ENCODE measurements around the gene CHPF.

The CHPF gene

DNA sequence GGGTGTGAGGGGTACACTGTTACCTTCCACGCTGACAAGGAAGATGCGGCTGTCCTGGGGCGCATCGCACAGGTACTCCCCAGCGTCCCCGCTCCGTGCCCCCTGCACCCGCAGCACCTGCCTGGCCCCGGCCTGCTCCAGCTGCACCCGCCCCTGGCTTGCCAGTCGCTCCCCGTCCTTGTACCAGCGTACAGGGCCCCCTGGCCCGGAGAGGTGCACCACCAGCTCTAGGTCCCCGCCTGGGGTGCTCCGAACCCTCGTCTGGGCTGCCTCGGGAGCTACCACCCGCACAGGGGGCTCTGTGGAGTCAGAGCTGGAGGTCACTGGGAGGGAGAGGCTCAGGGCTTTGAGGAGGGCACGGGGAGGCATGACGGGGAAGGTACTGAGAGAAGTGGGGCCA is 13.7 kb upstream of the CHPF start:
- peaks cover 9% of the 10 kb centered on the region for H3K27me3 ChIP-seq (ENCODE audit: insufficient read depth, poor library complexity, severe bottlenecking)
- no peak overlapping the region for H3K4me3 ChIP-seq (replicated peaks; ENCODE audit: insufficient read depth, low read length)
- DNase-seq (ENCODE audit: low read depth in 1 of 2, low spot score in 1 of 2), result no peak
- no peak overlapping the region for H3K27ac ChIP-seq (replicated peaks)
- TF ChIP-seq, protein P1, sequence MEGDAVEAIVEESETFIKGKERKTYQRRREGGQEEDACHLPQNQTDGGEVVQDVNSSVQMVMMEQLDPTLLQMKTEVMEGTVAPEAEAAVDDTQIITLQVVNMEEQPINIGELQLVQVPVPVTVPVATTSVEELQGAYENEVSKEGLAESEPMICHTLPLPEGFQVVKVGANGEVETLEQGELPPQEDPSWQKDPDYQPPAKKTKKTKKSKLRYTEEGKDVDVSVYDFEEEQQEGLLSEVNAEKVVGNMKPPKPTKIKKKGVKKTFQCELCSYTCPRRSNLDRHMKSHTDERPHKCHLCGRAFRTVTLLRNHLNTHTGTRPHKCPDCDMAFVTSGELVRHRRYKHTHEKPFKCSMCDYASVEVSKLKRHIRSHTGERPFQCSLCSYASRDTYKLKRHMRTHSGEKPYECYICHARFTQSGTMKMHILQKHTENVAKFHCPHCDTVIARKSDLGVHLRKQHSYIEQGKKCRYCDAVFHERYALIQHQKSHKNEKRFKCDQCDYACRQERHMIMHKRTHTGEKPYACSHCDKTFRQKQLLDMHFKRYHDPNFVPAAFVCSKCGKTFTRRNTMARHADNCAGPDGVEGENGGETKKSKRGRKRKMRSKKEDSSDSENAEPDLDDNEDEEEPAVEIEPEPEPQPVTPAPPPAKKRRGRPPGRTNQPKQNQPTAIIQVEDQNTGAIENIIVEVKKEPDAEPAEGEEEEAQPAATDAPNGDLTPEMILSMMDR (IDR thresholded peaks at IDR 0.05; ENCODE audit: insufficient read depth, low read length), result no peak

DNA sequence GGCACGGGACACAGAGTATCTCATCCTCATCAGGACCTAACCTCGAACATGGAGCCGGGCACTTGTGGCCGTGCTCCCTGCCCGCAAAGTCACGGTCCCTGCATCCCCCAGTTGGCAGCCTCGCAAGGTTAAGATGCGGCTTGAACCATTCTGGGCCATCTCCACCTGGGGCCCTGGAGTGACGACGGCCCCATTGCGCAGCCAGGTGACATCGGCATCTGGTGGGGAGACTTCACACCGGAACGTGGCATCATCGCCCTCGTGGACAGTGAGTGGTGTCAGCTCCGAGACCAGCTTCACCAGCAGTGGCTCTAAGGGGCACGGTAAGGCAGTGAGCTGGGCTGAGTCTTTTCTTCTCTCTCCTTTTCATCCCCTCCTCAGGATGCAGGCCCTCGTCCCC is 12.8 kb upstream of the CHPF start:
- TF ChIP-seq POLR2AphosphoS5 (IDR thresholded peaks at IDR 0.05; ENCODE audit: low read depth) (no peak), GABPA (IDR thresholded peaks at IDR 0.05; ENCODE audit: low read depth) (no peak)
- TF ChIP-seq, protein P1 (IDR thresholded peaks at IDR 0.05; ENCODE audit: insufficient read depth, low read length), result no peak
- Histone ChIP-seq H3K27me3 (ENCODE audit: insufficient read depth, poor library complexity, severe bottlenecking) (peaks cover 17% of the 10 kb centered on the region), H3K27ac (replicated peaks) (no peak overlapping the region), H3K4me3 (replicated peaks; ENCODE audit: insufficient read depth, low read length) (no peak overlapping the region)
- no peak for DNase-seq (ENCODE audit: low read depth in 1 of 2, low spot score in 1 of 2)

DNA sequence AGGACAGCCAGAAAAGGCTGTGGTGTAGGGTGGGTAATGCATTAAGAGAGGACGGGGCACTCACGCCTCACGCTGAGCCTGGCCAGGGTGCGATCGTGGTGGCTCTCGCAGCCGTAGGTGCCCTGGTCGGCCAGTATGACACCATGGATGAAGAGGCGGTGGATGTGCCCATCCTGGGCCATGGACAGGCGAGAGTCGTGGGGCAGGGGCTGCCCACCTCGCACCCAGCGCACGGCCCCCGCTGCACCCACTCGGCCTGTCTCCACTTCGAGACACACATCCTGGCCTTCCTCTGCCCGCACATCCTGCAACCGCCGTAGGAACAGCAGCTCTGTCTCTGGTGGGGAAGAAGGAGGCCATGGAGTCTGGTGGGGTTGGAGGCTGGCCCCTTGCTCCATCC is 12.3 kb upstream of the CHPF start:
- Histone ChIP-seq H3K4me3 (replicated peaks; ENCODE audit: insufficient read depth, low read length) (no peak overlapping the region), H3K27me3 (ENCODE audit: insufficient read depth, poor library complexity, severe bottlenecking) (peaks cover 22% of the 10 kb centered on the region), H3K27ac (replicated peaks) (no peak overlapping the region)
- DNase-seq (ENCODE audit: low read depth in 1 of 2, low spot score in 1 of 2), result no peak
- no peak for TF ChIP-seq SPI1 (IDR thresholded peaks at IDR 0.05; ENCODE audit: borderline replicate concordance, low read depth)
- TF ChIP-seq, protein P1 (IDR thresholded peaks at IDR 0.05; ENCODE audit: insufficient read depth, low read length), result no peak
- TF ChIP-seq POLR2AphosphoS5 (IDR thresholded peaks at IDR 0.05; ENCODE audit: low read depth), result no peak
- TF ChIP-seq GABPA (IDR thresholded peaks at IDR 0.05; ENCODE audit: low read depth), result no peak
- TF ChIP-seq, protein P2, sequence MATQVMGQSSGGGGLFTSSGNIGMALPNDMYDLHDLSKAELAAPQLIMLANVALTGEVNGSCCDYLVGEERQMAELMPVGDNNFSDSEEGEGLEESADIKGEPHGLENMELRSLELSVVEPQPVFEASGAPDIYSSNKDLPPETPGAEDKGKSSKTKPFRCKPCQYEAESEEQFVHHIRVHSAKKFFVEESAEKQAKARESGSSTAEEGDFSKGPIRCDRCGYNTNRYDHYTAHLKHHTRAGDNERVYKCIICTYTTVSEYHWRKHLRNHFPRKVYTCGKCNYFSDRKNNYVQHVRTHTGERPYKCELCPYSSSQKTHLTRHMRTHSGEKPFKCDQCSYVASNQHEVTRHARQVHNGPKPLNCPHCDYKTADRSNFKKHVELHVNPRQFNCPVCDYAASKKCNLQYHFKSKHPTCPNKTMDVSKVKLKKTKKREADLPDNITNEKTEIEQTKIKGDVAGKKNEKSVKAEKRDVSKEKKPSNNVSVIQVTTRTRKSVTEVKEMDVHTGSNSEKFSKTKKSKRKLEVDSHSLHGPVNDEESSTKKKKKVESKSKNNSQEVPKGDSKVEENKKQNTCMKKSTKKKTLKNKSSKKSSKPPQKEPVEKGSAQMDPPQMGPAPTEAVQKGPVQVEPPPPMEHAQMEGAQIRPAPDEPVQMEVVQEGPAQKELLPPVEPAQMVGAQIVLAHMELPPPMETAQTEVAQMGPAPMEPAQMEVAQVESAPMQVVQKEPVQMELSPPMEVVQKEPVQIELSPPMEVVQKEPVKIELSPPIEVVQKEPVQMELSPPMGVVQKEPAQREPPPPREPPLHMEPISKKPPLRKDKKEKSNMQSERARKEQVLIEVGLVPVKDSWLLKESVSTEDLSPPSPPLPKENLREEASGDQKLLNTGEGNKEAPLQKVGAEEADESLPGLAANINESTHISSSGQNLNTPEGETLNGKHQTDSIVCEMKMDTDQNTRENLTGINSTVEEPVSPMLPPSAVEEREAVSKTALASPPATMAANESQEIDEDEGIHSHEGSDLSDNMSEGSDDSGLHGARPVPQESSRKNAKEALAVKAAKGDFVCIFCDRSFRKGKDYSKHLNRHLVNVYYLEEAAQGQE (IDR thresholded peaks at IDR 0.05; ENCODE audit: insufficient replicate concordance, low read depth), result no peak

DNA sequence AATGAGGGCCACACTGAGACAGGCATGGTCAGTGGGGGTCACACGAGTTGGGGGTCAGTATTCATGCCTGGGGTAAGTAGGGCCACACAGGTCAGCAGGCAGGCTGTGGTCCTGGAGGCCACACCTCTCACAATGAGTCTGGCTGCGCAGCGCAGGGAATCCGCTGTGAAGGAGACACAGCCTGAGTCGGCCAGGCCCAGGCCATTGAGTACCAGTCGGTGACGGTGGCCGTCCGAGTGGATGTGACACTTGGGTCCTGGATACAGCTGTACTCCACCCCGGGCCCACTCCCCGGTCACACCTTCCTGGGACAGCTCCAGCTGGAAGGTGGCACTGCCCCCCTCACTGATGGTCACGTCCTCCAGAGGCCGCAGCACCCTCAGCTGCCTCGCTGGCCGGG is 10.7 kb upstream of the CHPF start:
- DNase-seq (ENCODE audit: low read depth in 1 of 2, low spot score in 1 of 2), result no peak
- Histone ChIP-seq H3K27ac (replicated peaks) (no peak overlapping the region), H3K4me3 (replicated peaks; ENCODE audit: insufficient read depth, low read length) (no peak overlapping the region)

More for the DNA sequence above, 10.7 kb upstream of the CHPF start:
- TF ChIP-seq, protein P1 (IDR thresholded peaks at IDR 0.05; ENCODE audit: insufficient read depth, low read length), result no peak
- no peak for TF ChIP-seq GABPA (IDR thresholded peaks at IDR 0.05; ENCODE audit: low read depth)
- TF ChIP-seq POLR2AphosphoS5 (IDR thresholded peaks at IDR 0.05; ENCODE audit: low read depth), result no peak
- H3K27me3 ChIP-seq (ENCODE audit: insufficient read depth, poor library complexity, severe bottlenecking), result peaks cover 28% of the 10 kb centered on the region

Measured in HL-60 (cell line).